Measurements from ENCODE around the gene SOX14. TPM values are rescaled to one million over a fixed set of nuclear protein-coding genes. Genes with fewer than 3 reads are reported as not detected.

The SOX14 gene
- total and polyA plus RNA-seq, 2 experiments from 2014 or later = 0.39 TPM; not detected in 1

GRCh38 chr3:137759505-137759904, 4.6 kb upstream of the SOX14 start (continued):
- TF ChIP-seq CTCF (conservative IDR thresholded peaks at IDR 0.05; ENCODE audit: low read depth in 2 of 2) (no peak), JUNB (IDR thresholded peaks at IDR 0.05; ENCODE audit: unreplicated experiment) (no peak), NANOG (IDR thresholded peaks at IDR 0.05; ENCODE audit: borderline replicate concordance) (no peak), STAT1 (IDR thresholded peaks at IDR 0.05; ENCODE audit: unreplicated experiment) (no peak)

GRCh38 chr3:137760341-137761098, 3.6 kb upstream of the SOX14 start:
- Histone ChIP-seq H3K36me3 (ENCODE audit: insufficient read depth) (no peaks in the 10 kb centered on the region), H3K4me1 (ENCODE audit: insufficient read depth) (peaks cover 45% of the 10 kb centered on the region), H3F3A (replicated peaks; ENCODE audit: low read depth) (peaks cover 25% of the 10 kb centered on the region), H3K27ac (ENCODE audit: low read depth) (no peak overlapping the region), H3K27me3 (ENCODE audit: insufficient read depth) (peaks cover 84% of the 10 kb centered on the region), H2AFZ (no peak overlapping the region; the same call in 1 of the 2 replicates), H3K9me2 (ENCODE audit: insufficient read depth) (no peaks in the 10 kb centered on the region), H3K79me2 (replicated peaks; ENCODE audit: insufficient read depth) (no peaks in the 10 kb centered on the region), H4K20me1 (replicated peaks; ENCODE audit: insufficient read depth) (peaks cover 16% of the 10 kb centered on the region), H3K4me3 (peak overlapping the region; percentile 37), H3K4me2 (peak overlapping the region; percentile 82)
- Mint-ChIP-seq H3K9me3 (0 out of 3 replicates have a peak, but pooled peaks cover 3% of the 10 kb centered on the region), H3K4me3 (peak overlapping the region; percentile 59), H3K27ac (no peak overlapping the region), H3K27me3 (ENCODE audit: insufficient read depth, low read depth, poor library complexity) (peaks cover 77% of the 10 kb centered on the region), H3K4me1 (peaks cover 49% of the 10 kb centered on the region), H3K36me3 (ENCODE audit: low read depth) (no peaks in the 10 kb centered on the region; the same call in 2 of the 3 replicates)
- TF ChIP-seq EZH2phosphoT487 (IDR thresholded peaks at IDR 0.05; ENCODE audit: unreplicated experiment) (no peak), ZNF114 (CRISPR knock-in tag; IDR thresholded peaks at IDR 0.05) (no peak), EZH2 (IDR thresholded peaks at IDR 0.05; ENCODE audit: low read depth, unreplicated experiment) (peak; percentile 86), ZNF331 (CRISPR knock-in tag; IDR thresholded peaks at IDR 0.05; ENCODE audit: low read depth) (no peak), POLR2AphosphoS5 (IDR thresholded peaks at IDR 0.05; ENCODE audit: low read depth) (no peak)
- DNase-seq (ENCODE audit: low spot score) (peak; percentile 53), ATAC-seq (peak; percentile 6)

GRCh38 chr3:137761099-137761562, 3.0 kb upstream of the SOX14 start:
- H4K20me1 ChIP-seq (replicated peaks; ENCODE audit: insufficient read depth) = peaks cover 16% of the 10 kb centered on the region
- peak overlapping the region; percentile 37 for H3K4me3 ChIP-seq

More at GRCh38 chr3:137761099-137761562, 3.0 kb upstream of the SOX14 start:
- peaks cover 55% of the 10 kb centered on the region for H3K4me1 Mint-ChIP-seq
- H3K4me3 Mint-ChIP-seq = peak overlapping the region; percentile 59
- no peaks in the 10 kb centered on the region; the same call in 2 of the 3 replicates for H3K36me3 Mint-ChIP-seq (ENCODE audit: low read depth)
- no peak overlapping the region for H3K27ac Mint-ChIP-seq
- Histone ChIP-seq H3K9me2 (ENCODE audit: insufficient read depth) (no peaks in the 10 kb centered on the region), H2AFZ (no peak overlapping the region; the same call in 1 of the 2 replicates), H3K27me3 (ENCODE audit: insufficient read depth) (peaks cover 90% of the 10 kb centered on the region), H3K4me1 (ENCODE audit: insufficient read depth) (peaks cover 51% of the 10 kb centered on the region), H3K36me3 (ENCODE audit: insufficient read depth) (no peaks in the 10 kb centered on the region), H3K79me2 (replicated peaks; ENCODE audit: insufficient read depth) (no peaks in the 10 kb centered on the region), H3K4me2 (peak overlapping the region; percentile 82), H3K27ac (ENCODE audit: low read depth) (no peak overlapping the region), H3F3A (replicated peaks; ENCODE audit: low read depth) (peaks cover 30% of the 10 kb centered on the region)
- TF ChIP-seq JUNB (IDR thresholded peaks at IDR 0.05; ENCODE audit: unreplicated experiment) = no peak
- peak; percentile 81 for TF ChIP-seq EZH2 (IDR thresholded peaks at IDR 0.05; ENCODE audit: low read depth, unreplicated experiment)
- 0 out of 3 replicates have a peak, but pooled peaks cover 3% of the 10 kb centered on the region for H3K9me3 Mint-ChIP-seq
- H3K27me3 Mint-ChIP-seq (ENCODE audit: insufficient read depth, low read depth, poor library complexity) = peaks cover 83% of the 10 kb centered on the region
- peak; percentile 63 for DNase-seq (ENCODE audit: low spot score)
- peak; percentile 1 for ATAC-seq

Data from GM23338 (cell line).